Uterus (tissue), 4 donors: ENCODE measurements around the gene PARD3. TPM values are rescaled to one million over a fixed set of nuclear protein-coding genes. Genes with fewer than 3 reads are reported as not detected.

Source experiments
- DNase-seq, 2 donors: peaks; one replicate each; pipeline ENCODE4 v3.0.0-alpha.2; 2019 to 2020
- H3K27ac ChIP-seq, 2 donors: fragments of 200-600 bp; sonication (generic); 1 replicate in 1 of 2; 2 replicates in 1 of 2; pipeline ENCODE4 v1.5.1; 2016 to 2018
- H3K27me3 ChIP-seq, 2 donors: fragments of 200-600 bp; sonication (generic); one replicate each; pipeline ENCODE4 v1.5.1; 2018 to 2019; ENCODE audit warnings: control low read depth in 1 of 2
- H3K36me3 ChIP-seq, 2 donors: fragments of 200-600 bp; sonication (generic); one replicate each; pipeline ENCODE4 v1.5.1; 2019; ENCODE audit warnings: control low read depth in 1 of 2
- H3K4me1 ChIP-seq, 2 donors: fragments of 200-600 bp; sonication (generic); one replicate each; pipeline ENCODE4 v1.5.1; 2018 to 2019; ENCODE audit warnings: control low read depth in 1 of 2
- H3K4me3 ChIP-seq, 2 donors: fragments of 200-600 bp; sonication (generic); 1 replicate in 1 of 2; 2 replicates in 1 of 2; pipeline ENCODE4 v1.5.1; 2018 to 2019; ENCODE audit warnings: mild to moderate bottlenecking in 1 of 2
- H3K9me3 ChIP-seq, 2 donors: fragments of 200-600 bp; sonication (generic); one replicate each; pipeline ENCODE4 v1.5.1; 2019; ENCODE audit warnings: control low read depth in 1 of 2
- CTCF ChIP-seq, 4 experiments: fragments of 200-600 bp in 2 of 4; fragments of 450-650 bp in 2 of 4; sonication (generic) in 2 of 4; IDR thresholded peaks; one replicate each; pipeline ENCODE4 v1.5.1; 2016 to 2019; ENCODE audit warnings: antibody characterized with exemption in 4 of 4, mild to moderate bottlenecking in 2 of 4, moderate library complexity in 1 of 4
- POLR2A ChIP-seq, 2 donors: fragments of 450-650 bp; IDR thresholded peaks; one replicate each; pipeline ENCODE4 v1.6.1; 2016; ENCODE audit warnings: antibody characterized with exemption in 2 of 2, mild to moderate bottlenecking in 1 of 2, moderate library complexity in 1 of 2
- intact Hi-C: fragments of 100-400 bp; cut with DNase I; formaldehyde crosslinking; loops from one replicate; pipeline ENCODE4 v1.15.1; 2023; ENCODE audit warnings: low total_unique reads
- total RNA-seq, 4 donors: library from RNA; depleted of rRNA in 3 of 4; stranded (reverse); fragments of >200 nt in 3 of 4; gene quantifications; one replicate each; pipeline versions ENCODE4 v1.1.0 to v1.2.4, GENCODE V29; 2014 to 2023
- donor health status: DM: yes; HTN: yes; CAD: no.

Gene PARD3
- total RNA-seq, 4 donors from 2014 or later: 42.1 to 96.1 (median 51.5) TPM

- no peak for DNase-seq
- intact Hi-C loops: no loop called here
- no peak overlapping the region for H3K27ac ChIP-seq
- H3K27me3 ChIP-seq: no peaks in the 10 kb centered on the region
- H3K36me3 ChIP-seq: no peaks in the 10 kb centered on the region
- no peak overlapping the region for H3K4me3 ChIP-seq
- no peaks in the 10 kb centered on the region for H3K4me1 ChIP-seq
- TF ChIP-seq POLR2A (IDR thresholded peaks at IDR 0.05) (no peak), CTCF (IDR thresholded peaks at IDR 0.05) (no peak)
- no peaks in the 10 kb centered on the region for H3K9me3 ChIP-seq
Measured at GRCh38 chr10:34337917-34338316, 477.2 kb downstream of the PARD3 start.

GRCh38 chr10:34335960-34336690 lies 479.0 kb downstream of the PARD3 start:
- Histone ChIP-seq H3K4me3 (no peak overlapping the region), H3K36me3 (no peaks in the 10 kb centered on the region), H3K27me3 (no peaks in the 10 kb centered on the region), H3K9me3 (no peaks in the 10 kb centered on the region), H3K4me1 (no peaks in the 10 kb centered on the region), H3K27ac (no peak overlapping the region)
- TF ChIP-seq POLR2A (IDR thresholded peaks at IDR 0.05) (no peak), CTCF (IDR thresholded peaks at IDR 0.05) (no peak)
- intact Hi-C loops: no loop called here
- DNase-seq: no peak

GRCh38 chr10:34334908-34335307 lies 480.2 kb downstream of the PARD3 start:
- TF ChIP-seq POLR2A (IDR thresholded peaks at IDR 0.05) (no peak), CTCF (IDR thresholded peaks at IDR 0.05) (no peak)
- intact Hi-C loops: no loop called here

GRCh38 chr10:34333513-34333912 lies 481.6 kb downstream of the PARD3 start:
- DNase-seq: no peak
- Histone ChIP-seq H3K27ac (no peak overlapping the region), H3K36me3 (no peaks in the 10 kb centered on the region), H3K9me3 (no peaks in the 10 kb centered on the region), H3K4me3 (no peak overlapping the region), H3K27me3 (no peaks in the 10 kb centered on the region), H3K4me1 (no peaks in the 10 kb centered on the region)
- intact Hi-C loops: no loop called here
- no peak for TF ChIP-seq CTCF (IDR thresholded peaks at IDR 0.05)
- no peak for TF ChIP-seq POLR2A (IDR thresholded peaks at IDR 0.05)

More at GRCh38 chr10:34334908-34335307, 480.2 kb downstream of the PARD3 start:
- Histone ChIP-seq H3K27me3 (no peaks in the 10 kb centered on the region), H3K4me3 (no peak overlapping the region), H3K27ac (no peak overlapping the region), H3K9me3 (no peaks in the 10 kb centered on the region), H3K36me3 (no peaks in the 10 kb centered on the region), H3K4me1 (no peaks in the 10 kb centered on the region)
- DNase-seq: no peak

- intact Hi-C loops: no loop called here
- H3K36me3 ChIP-seq: no peaks in the 10 kb centered on the region
- no peaks in the 10 kb centered on the region for H3K4me1 ChIP-seq
- H3K9me3 ChIP-seq: no peaks in the 10 kb centered on the region
- H3K27ac ChIP-seq: no peak overlapping the region
- TF ChIP-seq POLR2A (IDR thresholded peaks at IDR 0.05): no peak
- TF ChIP-seq CTCF (IDR thresholded peaks at IDR 0.05): no peak
- H3K4me3 ChIP-seq: no peak overlapping the region
- no peaks in the 10 kb centered on the region for H3K27me3 ChIP-seq
- no peak for DNase-seq
Measured at GRCh38 chr10:34327184-34327583, 487.9 kb downstream of the PARD3 start.
